ENCODE data around the gene KIF2A.
"Not testable (repeated sequence)": the region's sequence is repeated elsewhere in the genome, so short reads cannot be mapped to it uniquely, and the experiment has no call there.

Gene KIF2A

GRCh38 chr5:62289813-62290212, 16.2 kb upstream of the KIF2A start:
- no peak for DNase-seq

- not testable (repeated sequence) for DNase-seq
Observed at GRCh38 chr5:62291829-62292228, 14.2 kb upstream of the KIF2A start.

DNA sequence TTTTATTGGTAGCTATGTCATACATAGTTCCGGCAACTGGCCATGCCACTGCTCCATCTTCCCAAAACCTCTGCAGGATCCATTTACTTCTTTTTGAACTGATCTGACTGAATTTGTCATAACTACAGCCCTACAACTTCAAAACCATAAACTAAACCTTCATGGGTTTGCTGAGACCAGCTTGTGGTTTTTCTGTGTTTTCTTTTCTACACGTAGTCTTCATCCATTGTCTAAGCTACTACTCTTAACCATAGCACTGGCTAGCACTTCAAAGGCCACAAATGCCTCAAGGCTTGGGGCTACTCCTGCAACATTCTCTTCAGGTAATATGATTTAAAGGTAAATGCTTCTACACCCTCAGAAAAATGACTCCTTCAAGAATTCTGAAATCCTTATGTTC, 9.0 kb upstream of the KIF2A start:
- DNase-seq, result no peak

GRCh38 chr5:62298118-62298517, 7.9 kb upstream of the KIF2A start:
- no peak for DNase-seq

DNA sequence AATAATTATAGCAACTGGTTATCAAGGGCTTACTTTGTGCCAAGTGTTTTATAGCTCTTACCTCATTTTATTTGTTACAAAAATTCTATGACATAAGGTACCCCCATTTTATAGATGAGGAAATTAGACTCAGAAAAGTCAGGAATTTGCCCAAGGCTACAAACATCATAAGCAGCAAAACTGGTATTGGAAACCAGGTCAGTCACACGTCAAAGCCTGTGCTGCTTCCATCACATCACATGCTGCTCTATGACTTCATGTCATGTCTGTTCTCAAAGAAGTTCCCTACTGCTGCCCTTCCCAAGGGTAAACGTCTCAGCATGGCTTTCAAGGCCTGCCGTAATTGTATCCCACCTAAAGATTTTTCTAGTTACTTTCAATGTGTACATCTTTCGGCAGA, 6.9 kb upstream of the KIF2A start:
- DNase-seq, result no peak

- DNase-seq, result no peak
Observed at GRCh38 chr5:62299600-62299999, 6.4 kb upstream of the KIF2A start.

GRCh38 chr5:62305358-62305714, 670 bp upstream of the KIF2A start:
- DNase-seq, result peak in 1 of 56 donors; percentile 46

DNA sequence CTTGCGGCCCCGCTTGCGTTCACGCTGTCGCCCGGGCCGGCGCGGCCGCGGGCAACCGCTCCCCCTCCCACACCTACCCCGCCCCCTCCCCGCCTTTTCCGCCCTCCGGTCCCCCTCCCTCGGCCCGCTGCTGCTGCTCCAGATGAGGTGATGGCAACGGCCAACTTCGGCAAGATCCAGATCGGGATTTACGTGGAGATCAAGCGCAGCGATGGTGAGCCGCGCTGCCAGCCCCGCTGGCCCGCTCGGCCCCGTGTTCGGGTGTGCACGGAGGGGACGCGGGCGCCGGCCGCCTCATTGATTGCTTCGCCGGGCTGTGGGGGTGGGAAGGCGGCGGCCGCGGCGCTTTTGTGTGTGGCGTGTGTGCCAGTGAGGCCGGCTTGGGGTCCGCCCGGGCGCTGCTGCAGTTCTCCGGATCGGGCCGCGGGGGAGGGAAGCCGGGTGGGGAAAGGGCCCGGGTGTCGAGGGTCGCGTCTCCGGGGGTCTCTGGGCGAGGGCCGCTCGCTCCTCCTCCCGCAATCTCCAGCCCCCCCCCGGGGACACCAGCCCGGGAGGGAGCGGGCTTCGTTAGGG, 403 bp downstream of the KIF2A start:
- DNase-seq, result peak in 37 of 56 donors; percentile 34 to 93 (median 75)

- peak in 28 of 56 donors; percentile 16 to 65 (median 50) for DNase-seq
Observed at GRCh38 chr5:62306896-62307689, 1.1 kb downstream of the KIF2A start.

DNA sequence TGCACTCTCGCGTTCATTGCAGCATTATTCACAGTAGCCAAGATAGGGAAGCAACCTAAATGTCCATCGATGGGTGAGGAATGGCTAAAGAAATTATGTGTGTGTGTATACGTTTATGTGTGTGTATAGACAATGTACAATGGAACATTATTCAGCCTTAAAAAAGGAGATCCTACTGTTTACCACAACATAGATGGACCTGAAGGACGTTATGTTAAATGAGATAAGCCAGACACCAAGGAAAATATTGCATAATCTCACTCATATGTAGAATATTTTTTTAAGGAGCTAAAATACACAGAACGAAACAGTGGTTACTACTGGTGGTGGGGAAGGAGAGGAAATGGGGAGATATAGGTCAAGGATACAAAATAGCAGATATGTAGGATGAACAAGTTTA, 2.4 kb downstream of the KIF2A start:
- no peak for DNase-seq

GRCh38 chr5:62309107-62309506, 3.1 kb downstream of the KIF2A start:
- no peak for DNase-seq

- DNase-seq, result no peak
Observed at GRCh38 chr5:62310426-62311143, 4.6 kb downstream of the KIF2A start.

DNA sequence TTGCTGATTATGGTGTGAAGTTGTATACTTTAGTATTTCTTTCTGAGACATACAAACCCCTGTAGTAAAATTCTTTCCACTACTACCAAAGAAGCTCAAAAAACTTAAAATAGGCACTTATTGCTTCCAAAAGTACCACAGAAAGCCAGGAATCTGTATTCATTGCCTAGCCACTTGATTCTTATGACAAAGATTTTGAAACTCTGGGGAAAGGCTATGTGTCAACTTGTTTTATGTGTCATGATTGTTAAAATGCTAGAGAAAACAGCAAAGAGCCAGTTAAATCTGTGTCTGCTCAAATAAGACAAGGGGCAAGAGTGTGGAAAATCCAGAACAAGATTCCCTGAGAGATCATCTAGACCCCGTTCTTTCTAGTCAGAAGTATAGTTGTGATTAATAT, 6.0 kb downstream of the KIF2A start:
- no peak for DNase-seq

DNA sequence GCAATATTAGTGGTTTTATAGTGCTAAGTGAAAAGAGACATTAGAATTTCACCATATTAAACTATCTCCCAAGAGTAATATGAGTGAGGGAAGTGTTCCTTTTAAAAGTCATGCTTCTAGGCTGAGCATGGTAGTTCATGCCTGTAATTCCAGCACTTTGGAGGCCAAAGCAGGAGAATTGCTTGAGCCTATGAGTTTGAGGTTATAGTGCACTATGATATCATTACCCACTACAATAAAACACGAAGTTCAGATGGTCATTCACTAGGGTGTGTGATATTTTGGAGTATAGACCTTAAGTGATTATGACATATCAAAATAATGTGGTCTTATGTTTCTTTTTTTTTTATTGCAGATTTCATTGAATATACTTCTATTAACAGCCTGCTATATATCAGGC, 6.7 kb downstream of the KIF2A start:
- DNase-seq, result no peak

GRCh38 chr5:62314213-62314830, 8.3 kb downstream of the KIF2A start:
- no peak for DNase-seq

GRCh38 chr5:62315376-62316175, 9.6 kb downstream of the KIF2A start:
- DNase-seq, result no peak

DNA sequence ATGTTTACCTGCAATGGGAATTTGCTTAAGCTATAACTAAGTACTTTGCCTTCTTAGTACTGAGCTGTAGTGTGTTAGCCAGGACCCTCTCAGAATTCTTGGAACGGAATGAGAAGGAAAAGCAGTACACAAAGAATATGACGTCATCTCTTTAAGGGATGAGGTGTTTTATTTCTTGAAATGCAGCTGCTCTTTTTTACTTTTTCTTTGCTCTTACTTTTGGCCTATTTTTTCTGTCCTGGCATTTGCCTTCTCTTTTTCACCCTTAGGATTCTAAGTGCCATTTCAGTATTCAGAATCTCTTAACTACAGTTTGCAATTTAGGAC, 10.1 kb downstream of the KIF2A start:
- no peak for DNase-seq

- DNase-seq, result no peak
Observed at GRCh38 chr5:62317810-62318209, 11.8 kb downstream of the KIF2A start.

GRCh38 chr5:62322484-62322883, 16.5 kb downstream of the KIF2A start:
- DNase-seq, result no peak

- DNase-seq, result no peak
Observed at GRCh38 chr5:62326302-62326701, 20.3 kb downstream of the KIF2A start.

GRCh38 chr5:62326702-62327101, 20.7 kb downstream of the KIF2A start:
- no peak for DNase-seq
